Activated CD8-positive, alpha-beta T cell treated with anti-CD3 and anti-CD28 coated beads for 36 hours (primary cell): ENCODE results near the gene GPR4. TPM values are rescaled to one million over a fixed set of nuclear protein-coding genes. Genes with fewer than 3 reads are reported as not detected.
"Not testable (repeated sequence)": the region's sequence is repeated elsewhere in the genome, so short reads cannot be mapped to it uniquely, and the experiment has no call there.

Experiments used
- ATAC-seq: fragments of 200-7000 bp; cut with Tn5 transposase; one replicate; pipeline ENCODE4 v1.10.0; 2021; ENCODE audit warnings: mild to moderate bottlenecking, moderate library complexity
- CTCF ChIA-PET: fragments of 350-600 bp; sonication (Branson Sonifier 250); formaldehyde crosslinking; loops from one replicate; lab custom pipeline; 2021; ENCODE audit warnings: antibody characterized with exemption; lab: Charles Lee
- POLR2A ChIA-PET: fragments of 350-600 bp; sonication (Branson Sonifier 250); formaldehyde crosslinking; loops from one replicate; lab custom pipeline; 2021; ENCODE audit warnings: antibody characterized with exemption; lab: Charles Lee
- DNase-seq: peaks from one replicate; pipeline ENCODE4 v3.0.0-alpha.2; 2020
- H3K27ac Mint-ChIP-seq: one replicate; pipeline ENCODE4 v1.8.0; 2021; ENCODE audit warnings: mild to moderate bottlenecking, mixed read lengths
- H3K27me3 Mint-ChIP-seq: one replicate; pipeline ENCODE4 v1.8.0; 2021; ENCODE audit warnings: mixed read lengths
- H3K36me3 Mint-ChIP-seq: one replicate; pipeline ENCODE4 v1.8.0; 2021; ENCODE audit warnings: low read depth, mixed read lengths
- H3K4me1 Mint-ChIP-seq: one replicate; pipeline ENCODE4 v1.8.0; 2021; ENCODE audit warnings: low read depth, mixed read lengths
- H3K4me3 Mint-ChIP-seq: one replicate; pipeline ENCODE4 v1.8.0; 2021; ENCODE audit warnings: mild to moderate bottlenecking, moderate library complexity, mixed read lengths
- H3K9me3 Mint-ChIP-seq: one replicate; pipeline ENCODE4 v1.8.0; 2021; ENCODE audit warnings: mixed read lengths
- CTCF ChIP-seq: fragments of 200-600 bp; IDR thresholded peaks from one replicate; pipeline ENCODE4 v1.8.0; 2022; ENCODE audit warnings: antibody characterized with exemption, mild to moderate bottlenecking
- intact Hi-C: fragments of 100-400 bp; cut with micrococcal nuclease; formaldehyde crosslinking; loops from one replicate; pipeline ENCODE4 v1.10.0; 2022
- total RNA-seq, 2 experiments: library from RNA; stranded (reverse); gene quantifications; one replicate each; pipeline ENCODE4 v1.2.3, GENCODE V29; 2021

The GPR4 gene
- total RNA-seq, 2 experiments from 2014 or later, result not detected

GRCh38 chr19:45615795-45616703 is 14.0 kb upstream of the GPR4 start:
- H3K36me3 Mint-ChIP-seq, result peaks cover 55% of the 10 kb centered on the region

GRCh38 chr19:45615056-45615455 is 13.0 kb upstream of the GPR4 start:
- ATAC-seq, intact Hi-C loops, H3K9me3 Mint-ChIP-seq, H3K27me3 Mint-ChIP-seq, H3K4me3 Mint-ChIP-seq, DNase-seq: not testable (repeated sequence)
- POLR2A ChIA-PET, result interaction anchor here (0.7 to 5.2 kb wide), 5 partner anchors 11 to 77 kb away, joined by 3 to 30 read pairs (median 6); partner anchors contain the start of gene SNRPD2
- CTCF ChIA-PET, result interaction anchor here (2.3 kb wide), 1 partner anchor 27 kb away, joined by 15 read pairs; no protein-coding TSS in a partner anchor
- peak overlapping the region; percentile 92 for H3K27ac Mint-ChIP-seq
- H3K36me3 Mint-ChIP-seq, result peaks cover 56% of the 10 kb centered on the region
- peaks cover 23% of the 10 kb centered on the region for H3K4me1 Mint-ChIP-seq

More at GRCh38 chr19:45615795-45616703, 14.0 kb upstream of the GPR4 start:
- Mint-ChIP-seq H3K27ac (peak overlapping the region; percentile 43), H3K27me3 (no peaks in the 10 kb centered on the region), H3K4me3 (no peak overlapping the region), H3K9me3 (no peaks in the 10 kb centered on the region), H3K4me1 (peaks cover 23% of the 10 kb centered on the region)
- ChIA-PET CTCF (interaction anchor here (1.0 to 2.0 kb wide), 3 partner anchors 10 to 30 kb away, joined by 3 to 7 read pairs (median 6); no protein-coding TSS in a partner anchor), POLR2A (interaction anchor here (0.6 to 5.2 kb wide), 4 partner anchors 20 to 75 kb away, joined by 4 to 30 read pairs (median 7); no protein-coding TSS in a partner anchor)
- intact Hi-C loops, result no loop called here
- no peak for TF ChIP-seq CTCF
- peak; percentile 93 for DNase-seq
- peak; percentile 92 for ATAC-seq

GRCh38 chr19:45613926-45614725 is 12.1 kb upstream of the GPR4 start:
- H3K9me3 Mint-ChIP-seq, result peaks cover 5% of the 10 kb centered on the region
- H3K4me1 Mint-ChIP-seq, result peaks cover 23% of the 10 kb centered on the region
- no peaks in the 10 kb centered on the region for H3K27me3 Mint-ChIP-seq
- no peak overlapping the region for H3K4me3 Mint-ChIP-seq
- ATAC-seq (peak; percentile 78), DNase-seq (peak; percentile 70)
- H3K36me3 Mint-ChIP-seq, result peaks cover 65% of the 10 kb centered on the region
- ChIA-PET CTCF (interaction anchor here (0.5 to 2.3 kb wide), 3 partner anchors 28 to 67 kb away, joined by 3 to 15 read pairs (median 3); no protein-coding TSS in a partner anchor), POLR2A (interaction anchor here (0.7 to 5.2 kb wide), 5 partner anchors 10 to 78 kb away, joined by 3 to 30 read pairs (median 5); partner anchors contain the start of gene SNRPD2)
- TF ChIP-seq CTCF, result no peak
- H3K27ac Mint-ChIP-seq, result peak overlapping the region; percentile 92
- intact Hi-C loops, result no loop called here

GRCh38 chr19:45608948-45609347 is 6.9 kb upstream of the GPR4 start:
- H3K36me3 Mint-ChIP-seq, result peaks cover 37% of the 10 kb centered on the region
- peaks cover 20% of the 10 kb centered on the region for H3K4me1 Mint-ChIP-seq
- no peak for TF ChIP-seq CTCF
- CTCF ChIA-PET, result no interaction called here
- POLR2A ChIA-PET, result no interaction called here
- peak overlapping the region; percentile 74 for H3K27ac Mint-ChIP-seq
- no peaks in the 10 kb centered on the region for H3K27me3 Mint-ChIP-seq
- no peak for ATAC-seq
- DNase-seq, result no peak
- peaks cover 7% of the 10 kb centered on the region for H3K9me3 Mint-ChIP-seq
- H3K4me3 Mint-ChIP-seq, result no peak overlapping the region
- intact Hi-C loops, result no loop called here
